GM10847 (cell line): Measurements from ENCODE around the gene F13B.

Experiments used
- POLR2A ChIP-seq: IDR thresholded peaks from 2 replicates; pipeline ENCODE4 v1.6.1; 2011; ENCODE audit not compliant: insufficient read length; ENCODE audit errors: extremely low read depth

Gene F13B

GRCh38 chr1:197011614-197012013 is 55.4 kb downstream of the F13B start:
- no peak for TF ChIP-seq POLR2A

GRCh38 chr1:197008861-197009260 is 58.2 kb downstream of the F13B start:
- TF ChIP-seq POLR2A: no peak

GRCh38 chr1:197003132-197003531 is 63.9 kb downstream of the F13B start:
- TF ChIP-seq POLR2A: no peak

- no peak for TF ChIP-seq POLR2A
Measured at GRCh38 chr1:197001828-197002227, 65.2 kb downstream of the F13B start.

- no peak for TF ChIP-seq POLR2A
Measured at GRCh38 chr1:196997423-196997822, 69.6 kb downstream of the F13B start.

GRCh38 chr1:196993916-196994315 is 73.1 kb downstream of the F13B start:
- no peak for TF ChIP-seq POLR2A
